G401 (cell line): ENCODE results near the gene HSD11B2. TPM values are rescaled to one million over a fixed set of nuclear protein-coding genes. Genes with fewer than 3 reads are reported as not detected.

ENCODE experiments used
- total RNA-seq: library from RNA; depleted of rRNA; stranded (reverse); fragments of >200 nt; shearing (Covaris generic); gene quantifications from 2 replicates; pipeline ENCODE4 v1.2.3, GENCODE V29; 2014; rRNA removed

HSD11B2 gene
- total RNA-seq, 1 experiment from 2014 or later: not detected

Other genes starting within 250 kb of the HSD11B2 start
- 19.1 and 33.4 TPM in 2 replicates for gene MATCAP1, start 247.2 kb upstream of the HSD11B2 start, total RNA-seq
- 0.24 and 0.25 TPM in 2 replicates for gene EXOC3L1, start 241.0 kb upstream of the HSD11B2 start, total RNA-seq
- 95.3 and 123 TPM in 2 replicates for gene E2F4, start 239.0 kb upstream of the HSD11B2 start, total RNA-seq
- gene ELMO3, start 232.0 kb upstream of the HSD11B2 start, total RNA-seq: 0.61 and 1.0 TPM in 2 replicates
- 64.4 and 90.0 TPM in 2 replicates for gene TMEM208, start 204.0 kb upstream of the HSD11B2 start, total RNA-seq
- gene FHOD1, start 183.6 kb upstream of the HSD11B2 start, total RNA-seq: 19.2 and 23.6 TPM in 2 replicates
- gene SLC9A5, start 182.1 kb upstream of the HSD11B2 start, total RNA-seq: 1.0 and 4.8 TPM in 2 replicates
- 15.7 and 27.0 TPM in 2 replicates for gene PLEKHG4, start 151.6 kb upstream of the HSD11B2 start, total RNA-seq
- gene KCTD19, start 104.4 kb upstream of the HSD11B2 start, total RNA-seq: 0.37 and 0.51 TPM in 2 replicates
- not detected in 2 replicates for gene LRRC36, start 104.3 kb upstream of the HSD11B2 start, total RNA-seq
- 1.6 and 1.8 TPM in 2 replicates for gene TPPP3, start 37.6 kb upstream of the HSD11B2 start, total RNA-seq
- 5.8 and 7.0 TPM in 2 replicates for gene ZDHHC1, start 14.6 kb upstream of the HSD11B2 start, total RNA-seq
- gene ATP6V0D1, start 50.0 kb downstream of the HSD11B2 start, total RNA-seq: 91.8 and 119 TPM in 2 replicates
- not detected in 2 replicates for gene AGRP, start 52.4 kb downstream of the HSD11B2 start, total RNA-seq
- 4.1 and 11.5 TPM in 2 replicates for gene RIPOR1, start 97.7 kb downstream of the HSD11B2 start, total RNA-seq
- 32.4 and 37.3 TPM in 2 replicates for gene CTCF, start 131.4 kb downstream of the HSD11B2 start, total RNA-seq
- gene CARMIL2, start 214.0 kb downstream of the HSD11B2 start, total RNA-seq: 4.1 and 10.7 TPM in 2 replicates
- gene ACD, start 229.1 kb downstream of the HSD11B2 start, total RNA-seq: 27.1 and 33.2 TPM in 2 replicates
- gene PARD6A, start 229.8 kb downstream of the HSD11B2 start, total RNA-seq: 6.6 and 13.5 TPM in 2 replicates
- gene ENKD1, start 235.6 kb downstream of the HSD11B2 start, total RNA-seq: 2.1 and 5.6 TPM in 2 replicates
- gene C16orf86, start 235.7 kb downstream of the HSD11B2 start, total RNA-seq: not detected in 2 replicates